WTC11 (cell line): ENCODE results near the gene GMPR. TPM values are rescaled to one million over a fixed set of nuclear protein-coding genes. Genes with fewer than 3 reads are reported as not detected.

Experiments
- ATAC-seq: fragments of 200-7000 bp; cut with Tn5 transposase; 2 replicates; pipeline ENCODE4 v1.10.0; 2021; ENCODE audit warnings: mild to moderate bottlenecking, moderate library complexity
- CTCF ChIA-PET: fragments of 300-600 bp; sonication (Branson Sonifier 250); formaldehyde crosslinking; loops from one replicate; lab custom pipeline; 2021; ENCODE audit warnings: antibody characterized with exemption; lab: Charles Lee
- POLR2A ChIA-PET: fragments of 350-600 bp; sonication (Branson Sonifier 250); formaldehyde crosslinking; loops from one replicate; lab custom pipeline; 2021; ENCODE audit warnings: antibody characterized with exemption; lab: Charles Lee
- DNase-seq: peaks from one replicate; pipeline ENCODE4 v3.0.0; 2021; ENCODE audit warnings: low spot score
- H3K27ac Mint-ChIP-seq: 2 replicates; pipeline ENCODE4 v1.8.0; 2021; ENCODE audit warnings: mixed read lengths
- H3K27me3 Mint-ChIP-seq: 2 replicates; pipeline ENCODE4 v1.8.0; 2021; ENCODE audit warnings: low read depth, mild to moderate bottlenecking, moderate library complexity, mixed read lengths
- H3K36me3 Mint-ChIP-seq: 2 replicates; pipeline ENCODE4 v1.8.0; 2021; ENCODE audit warnings: mixed read lengths
- H3K4me1 Mint-ChIP-seq: 2 replicates; pipeline ENCODE4 v1.8.0; 2022; ENCODE audit warnings: mixed read lengths
- H3K4me3 Mint-ChIP-seq: 2 replicates; pipeline ENCODE4 v1.8.0; 2021; ENCODE audit warnings: mild to moderate bottlenecking, moderate library complexity, mixed read lengths
- H3K9me3 Mint-ChIP-seq: 2 replicates; pipeline ENCODE4 v1.8.0; 2021; ENCODE audit warnings: mixed read lengths
- CBFB ChIP-seq: sonication (generic); formaldehyde crosslinking; IDR thresholded peaks from 2 replicates; pipeline ENCODE4 v1.8.1; 2022; ENCODE audit warnings: mild to moderate bottlenecking, low read depth, missing genetic modification reagents
- ETV6 ChIP-seq: sonication (generic); formaldehyde crosslinking; IDR thresholded peaks from 2 replicates; pipeline ENCODE4 v1.8.1; 2022; ENCODE audit warnings: mild to moderate bottlenecking, missing genetic modification reagents
- FOXJ3 ChIP-seq: sonication (generic); formaldehyde crosslinking; IDR thresholded peaks from 2 replicates; pipeline ENCODE4 v1.9.0; 2021; ENCODE audit warnings: missing genetic modification reagents, mild to moderate bottlenecking, borderline replicate concordance
- JAZF1 ChIP-seq: fragments of 250-450 bp; sonication (Bioruptor Pico); IDR thresholded peaks from 2 replicates; pipeline ENCODE4 v1.9.0; 2021; ENCODE audit warnings: moderate library complexity, mild to moderate bottlenecking, inconsistent platforms
- MXD4 ChIP-seq: fragments of 250-450 bp; sonication (Bioruptor Pico); IDR thresholded peaks from 2 replicates; pipeline ENCODE4 v1.8.0; 2021; ENCODE audit warnings: mild to moderate bottlenecking, moderate library complexity, borderline replicate concordance
- NR2C2 ChIP-seq: sonication (generic); formaldehyde crosslinking; IDR thresholded peaks from 2 replicates; pipeline ENCODE4 v1.8.0; 2022; ENCODE audit warnings: mild to moderate bottlenecking, missing genetic modification reagents
- RORB ChIP-seq: fragments of 250-450 bp; sonication (Bioruptor Pico); IDR thresholded peaks from 2 replicates; pipeline ENCODE4 v1.9.0; 2021; ENCODE audit warnings: mild to moderate bottlenecking
- SMAD4 ChIP-seq: sonication (generic); formaldehyde crosslinking; IDR thresholded peaks from 2 replicates; pipeline ENCODE4 v1.8.0; 2022; ENCODE audit warnings: mild to moderate bottlenecking, missing genetic modification reagents
- TCF7 ChIP-seq: sonication (generic); formaldehyde crosslinking; IDR thresholded peaks from 2 replicates; pipeline ENCODE4 v1.8.0; 2022; ENCODE audit warnings: mild to moderate bottlenecking, low read depth, missing genetic modification reagents, moderate library complexity
- TP53 ChIP-seq: sonication (generic); formaldehyde crosslinking; IDR thresholded peaks from 2 replicates; pipeline ENCODE4 v1.8.1; 2023; ENCODE audit warnings: mild to moderate bottlenecking, missing genetic modification reagents
- ZBTB21 ChIP-seq: sonication (generic); formaldehyde crosslinking; IDR thresholded peaks from 2 replicates; pipeline ENCODE4 v1.8.1; 2023; ENCODE audit warnings: mild to moderate bottlenecking, missing genetic modification reagents, borderline replicate concordance
- ZNF121 ChIP-seq: sonication (generic); formaldehyde crosslinking; IDR thresholded peaks from 2 replicates; pipeline ENCODE4 v1.8.0; 2023; ENCODE audit warnings: missing genetic modification reagents
- ZNF232 ChIP-seq: sonication (generic); formaldehyde crosslinking; IDR thresholded peaks from 2 replicates; pipeline ENCODE4 v1.8.0; 2022; ENCODE audit warnings: mild to moderate bottlenecking, missing genetic modification reagents
- ZNF263 ChIP-seq: sonication (generic); formaldehyde crosslinking; IDR thresholded peaks from 2 replicates; pipeline ENCODE4 v1.8.1; 2022; ENCODE audit warnings: low read depth, mild to moderate bottlenecking, moderate library complexity, missing genetic modification reagents
- total RNA-seq: library from RNA; stranded (reverse); gene quantifications from 3 replicates; pipeline ENCODE4 v1.2.3, GENCODE V29; 2021
- TF ChIP-seq, protein P1 (sequence below): fragments of 250-450 bp; sonication (Bioruptor Pico); IDR thresholded peaks from 2 replicates; pipeline ENCODE4 v1.8.0; 2021; ENCODE audit warnings: mild to moderate bottlenecking
- TF ChIP-seq, protein P2 (sequence below): sonication (generic); formaldehyde crosslinking; IDR thresholded peaks from 2 replicates; pipeline ENCODE4 v1.8.1; 2023; ENCODE audit warnings: mild to moderate bottlenecking, missing genetic modification reagents, moderate library complexity
- TF ChIP-seq, protein P3 (sequence below): sonication (generic); formaldehyde crosslinking; conservative IDR thresholded peaks from 2 replicates; pipeline ENCODE4 v1.8.1; 2022; ENCODE audit warnings: mild to moderate bottlenecking, missing genetic modification reagents
- TF ChIP-seq, protein P4 (sequence below): fragments of 250-450 bp; sonication (Bioruptor Pico); IDR thresholded peaks from 2 replicates; pipeline ENCODE4 v1.9.0; 2021; ENCODE audit warnings: moderate library complexity, mild to moderate bottlenecking, inconsistent platforms, borderline replicate concordance
- TF ChIP-seq, protein P5 (sequence below): sonication (generic); formaldehyde crosslinking; IDR thresholded peaks from 2 replicates; pipeline ENCODE4 v1.8.1; 2023; ENCODE audit warnings: mild to moderate bottlenecking, missing genetic modification reagents
- TF ChIP-seq, protein P6 (sequence below): fragments of 250-450 bp; sonication (Bioruptor Pico); IDR thresholded peaks from 2 replicates; pipeline ENCODE4 v1.9.0; 2021; ENCODE audit warnings: mild to moderate bottlenecking, borderline replicate concordance
- TF ChIP-seq, protein P7 (sequence below): sonication (generic); formaldehyde crosslinking; IDR thresholded peaks from 2 replicates; pipeline ENCODE4 v1.8.1; 2023; ENCODE audit warnings: mild to moderate bottlenecking, missing genetic modification reagents, moderate library complexity

The GMPR gene
- total RNA-seq, 1 experiment from 2014 or later: 2.4 TPM

DNA sequence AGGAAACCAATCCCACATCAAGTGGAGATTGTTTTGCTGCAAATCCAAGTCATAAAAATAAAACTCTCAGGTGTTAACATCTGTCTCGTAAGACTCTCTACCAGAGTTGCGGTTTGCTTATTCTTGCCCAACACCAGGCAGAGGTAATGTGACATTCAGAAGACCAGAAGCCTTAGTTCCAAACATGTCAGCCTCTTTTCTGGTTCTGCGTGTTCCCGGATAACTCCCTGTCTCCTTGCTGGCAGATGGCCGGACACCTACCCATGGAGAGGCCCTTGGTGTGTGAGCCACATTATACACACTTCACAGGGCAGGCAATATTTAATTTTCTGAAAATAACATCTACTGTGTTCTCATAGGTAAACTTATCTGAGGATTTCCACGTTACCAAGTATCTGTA lies 73.4 kb downstream of the GMPR start:
- ChIA-PET POLR2A (no interaction called here), CTCF (no interaction called here)
- Mint-ChIP-seq H3K36me3 (no peaks in the 10 kb centered on the region), H3K4me3 (no peak overlapping the region), H3K9me3 (no peaks in the 10 kb centered on the region), H3K4me1 (peaks cover 4% of the 10 kb centered on the region), H3K27me3 (peaks cover 1% of the 10 kb centered on the region; the same call in 1 of the 2 replicates), H3K27ac (no peak overlapping the region)
- DNase-seq (no peak), ATAC-seq (no peak)
- TF ChIP-seq, protein P1, sequence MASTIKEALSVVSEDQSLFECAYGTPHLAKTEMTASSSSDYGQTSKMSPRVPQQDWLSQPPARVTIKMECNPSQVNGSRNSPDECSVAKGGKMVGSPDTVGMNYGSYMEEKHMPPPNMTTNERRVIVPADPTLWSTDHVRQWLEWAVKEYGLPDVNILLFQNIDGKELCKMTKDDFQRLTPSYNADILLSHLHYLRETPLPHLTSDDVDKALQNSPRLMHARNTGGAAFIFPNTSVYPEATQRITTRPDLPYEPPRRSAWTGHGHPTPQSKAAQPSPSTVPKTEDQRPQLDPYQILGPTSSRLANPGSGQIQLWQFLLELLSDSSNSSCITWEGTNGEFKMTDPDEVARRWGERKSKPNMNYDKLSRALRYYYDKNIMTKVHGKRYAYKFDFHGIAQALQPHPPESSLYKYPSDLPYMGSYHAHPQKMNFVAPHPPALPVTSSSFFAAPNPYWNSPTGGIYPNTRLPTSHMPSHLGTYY (CRISPR knock-in tag): no peak
- TF ChIP-seq TCF7 (CRISPR knock-in tag): no peak
- no peak for TF ChIP-seq JAZF1 (CRISPR knock-in tag)
- no peak for TF ChIP-seq RORB
- TF ChIP-seq ZNF121 (CRISPR knock-in tag): no peak
- TF ChIP-seq, protein P2, sequence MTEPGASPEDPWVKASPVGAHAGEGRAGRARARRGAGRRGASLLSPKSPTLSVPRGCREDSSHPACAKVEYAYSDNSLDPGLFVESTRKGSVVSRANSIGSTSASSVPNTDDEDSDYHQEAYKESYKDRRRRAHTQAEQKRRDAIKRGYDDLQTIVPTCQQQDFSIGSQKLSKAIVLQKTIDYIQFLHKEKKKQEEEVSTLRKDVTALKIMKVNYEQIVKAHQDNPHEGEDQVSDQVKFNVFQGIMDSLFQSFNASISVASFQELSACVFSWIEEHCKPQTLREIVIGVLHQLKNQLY (CRISPR knock-in tag): no peak
- TF ChIP-seq, protein P3, sequence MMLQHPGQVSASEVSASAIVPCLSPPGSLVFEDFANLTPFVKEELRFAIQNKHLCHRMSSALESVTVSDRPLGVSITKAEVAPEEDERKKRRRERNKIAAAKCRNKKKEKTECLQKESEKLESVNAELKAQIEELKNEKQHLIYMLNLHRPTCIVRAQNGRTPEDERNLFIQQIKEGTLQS: no peak
- TF ChIP-seq ZNF232 (CRISPR knock-in tag): no peak

DNA sequence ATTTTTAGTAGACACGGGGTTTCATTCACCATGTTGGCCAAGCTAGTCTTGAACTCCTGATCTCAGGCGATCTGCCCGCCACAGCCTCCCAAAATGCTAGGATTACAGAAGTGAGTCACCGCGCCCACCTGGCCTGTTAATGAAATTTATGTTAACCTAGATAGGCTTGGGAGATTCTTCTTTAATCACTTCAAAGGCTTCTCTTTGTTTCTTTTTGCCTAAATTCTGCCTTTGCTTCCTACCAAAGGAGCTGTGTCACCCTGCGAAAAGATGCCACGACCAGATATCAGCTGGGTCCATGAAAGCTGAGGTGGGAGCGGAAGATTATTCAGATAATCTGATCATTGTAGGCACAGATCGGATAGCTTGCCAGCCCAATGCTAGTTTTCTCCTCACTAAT lies 75.3 kb downstream of the GMPR start:
- ChIA-PET CTCF (interaction anchor here (0.8 kb wide), 1 partner anchor 457 kb away, joined by 4 read pairs; no protein-coding TSS in a partner anchor), POLR2A (no interaction called here)
- ATAC-seq (no peak), DNase-seq (no peak)
- peaks cover 8% of the 10 kb centered on the region for H3K4me1 Mint-ChIP-seq
- TF ChIP-seq SMAD4 (CRISPR knock-in tag) (no peak), ZNF263 (no peak), ETV6 (no peak), RORB (no peak), NR2C2 (CRISPR knock-in tag) (no peak), ZBTB21 (CRISPR knock-in tag) (no peak), JAZF1 (CRISPR knock-in tag) (no peak), CBFB (CRISPR knock-in tag) (no peak), FOXJ3 (CRISPR knock-in tag) (no peak), MXD4 (CRISPR knock-in tag) (no peak), TP53 (no peak)
- TF ChIP-seq, protein P4, sequence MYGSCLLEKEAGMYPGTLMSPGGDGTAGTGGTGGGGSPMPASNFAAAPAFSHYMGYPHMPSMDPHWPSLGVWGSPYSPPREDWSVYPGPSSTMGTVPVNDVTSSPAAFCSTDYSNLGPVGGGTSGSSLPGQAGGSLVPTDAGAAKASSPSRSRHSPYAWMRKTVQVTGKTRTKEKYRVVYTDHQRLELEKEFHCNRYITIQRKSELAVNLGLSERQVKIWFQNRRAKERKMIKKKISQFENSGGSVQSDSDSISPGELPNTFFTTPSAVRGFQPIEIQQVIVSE (CRISPR knock-in tag): no peak
- TF ChIP-seq, protein P5, sequence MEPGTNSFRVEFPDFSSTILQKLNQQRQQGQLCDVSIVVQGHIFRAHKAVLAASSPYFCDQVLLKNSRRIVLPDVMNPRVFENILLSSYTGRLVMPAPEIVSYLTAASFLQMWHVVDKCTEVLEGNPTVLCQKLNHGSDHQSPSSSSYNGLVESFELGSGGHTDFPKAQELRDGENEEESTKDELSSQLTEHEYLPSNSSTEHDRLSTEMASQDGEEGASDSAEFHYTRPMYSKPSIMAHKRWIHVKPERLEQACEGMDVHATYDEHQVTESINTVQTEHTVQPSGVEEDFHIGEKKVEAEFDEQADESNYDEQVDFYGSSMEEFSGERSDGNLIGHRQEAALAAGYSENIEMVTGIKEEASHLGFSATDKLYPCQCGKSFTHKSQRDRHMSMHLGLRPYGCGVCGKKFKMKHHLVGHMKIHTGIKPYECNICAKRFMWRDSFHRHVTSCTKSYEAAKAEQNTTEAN (CRISPR knock-in tag): no peak
- TF ChIP-seq, protein P6, sequence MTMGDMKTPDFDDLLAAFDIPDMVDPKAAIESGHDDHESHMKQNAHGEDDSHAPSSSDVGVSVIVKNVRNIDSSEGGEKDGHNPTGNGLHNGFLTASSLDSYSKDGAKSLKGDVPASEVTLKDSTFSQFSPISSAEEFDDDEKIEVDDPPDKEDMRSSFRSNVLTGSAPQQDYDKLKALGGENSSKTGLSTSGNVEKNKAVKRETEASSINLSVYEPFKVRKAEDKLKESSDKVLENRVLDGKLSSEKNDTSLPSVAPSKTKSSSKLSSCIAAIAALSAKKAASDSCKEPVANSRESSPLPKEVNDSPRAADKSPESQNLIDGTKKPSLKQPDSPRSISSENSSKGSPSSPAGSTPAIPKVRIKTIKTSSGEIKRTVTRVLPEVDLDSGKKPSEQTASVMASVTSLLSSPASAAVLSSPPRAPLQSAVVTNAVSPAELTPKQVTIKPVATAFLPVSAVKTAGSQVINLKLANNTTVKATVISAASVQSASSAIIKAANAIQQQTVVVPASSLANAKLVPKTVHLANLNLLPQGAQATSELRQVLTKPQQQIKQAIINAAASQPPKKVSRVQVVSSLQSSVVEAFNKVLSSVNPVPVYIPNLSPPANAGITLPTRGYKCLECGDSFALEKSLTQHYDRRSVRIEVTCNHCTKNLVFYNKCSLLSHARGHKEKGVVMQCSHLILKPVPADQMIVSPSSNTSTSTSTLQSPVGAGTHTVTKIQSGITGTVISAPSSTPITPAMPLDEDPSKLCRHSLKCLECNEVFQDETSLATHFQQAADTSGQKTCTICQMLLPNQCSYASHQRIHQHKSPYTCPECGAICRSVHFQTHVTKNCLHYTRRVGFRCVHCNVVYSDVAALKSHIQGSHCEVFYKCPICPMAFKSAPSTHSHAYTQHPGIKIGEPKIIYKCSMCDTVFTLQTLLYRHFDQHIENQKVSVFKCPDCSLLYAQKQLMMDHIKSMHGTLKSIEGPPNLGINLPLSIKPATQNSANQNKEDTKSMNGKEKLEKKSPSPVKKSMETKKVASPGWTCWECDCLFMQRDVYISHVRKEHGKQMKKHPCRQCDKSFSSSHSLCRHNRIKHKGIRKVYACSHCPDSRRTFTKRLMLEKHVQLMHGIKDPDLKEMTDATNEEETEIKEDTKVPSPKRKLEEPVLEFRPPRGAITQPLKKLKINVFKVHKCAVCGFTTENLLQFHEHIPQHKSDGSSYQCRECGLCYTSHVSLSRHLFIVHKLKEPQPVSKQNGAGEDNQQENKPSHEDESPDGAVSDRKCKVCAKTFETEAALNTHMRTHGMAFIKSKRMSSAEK (CRISPR knock-in tag): no peak
- TF ChIP-seq, protein P7, sequence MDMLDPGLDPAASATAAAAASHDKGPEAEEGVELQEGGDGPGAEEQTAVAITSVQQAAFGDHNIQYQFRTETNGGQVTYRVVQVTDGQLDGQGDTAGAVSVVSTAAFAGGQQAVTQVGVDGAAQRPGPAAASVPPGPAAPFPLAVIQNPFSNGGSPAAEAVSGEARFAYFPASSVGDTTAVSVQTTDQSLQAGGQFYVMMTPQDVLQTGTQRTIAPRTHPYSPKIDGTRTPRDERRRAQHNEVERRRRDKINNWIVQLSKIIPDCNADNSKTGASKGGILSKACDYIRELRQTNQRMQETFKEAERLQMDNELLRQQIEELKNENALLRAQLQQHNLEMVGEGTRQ (CRISPR knock-in tag): no peak
- H3K27me3 Mint-ChIP-seq: no peaks in the 10 kb centered on the region
- H3K36me3 Mint-ChIP-seq: no peaks in the 10 kb centered on the region
- H3K4me3 Mint-ChIP-seq: no peak overlapping the region
- no peak overlapping the region for H3K27ac Mint-ChIP-seq
- no peaks in the 10 kb centered on the region for H3K9me3 Mint-ChIP-seq
